AG04449 (cell line): ENCODE measurements around the gene SLC2A9.

Experiments used
- CTCF ChIA-PET: fragments of 350-600 bp; formaldehyde crosslinking; extraction: SDS; loops from one replicate; lab custom pipeline; 2021; ENCODE audit warnings: antibody characterized with exemption; lab: Yijun Ruan, JAX
- POLR2A ChIA-PET: fragments of 400-600, 350-600 bp; formaldehyde crosslinking; extraction: SDS; loops from one replicate; lab custom pipeline; 2020; ENCODE audit warnings: antibody characterized with exemption, inconsistent platforms; lab: Yijun Ruan, JAX
- DNase-seq: peaks from one replicate; pipeline ENCODE4 v3.0.0-alpha.2; 2010; ENCODE audit warnings: low read depth, low spot score
- H3K4me3 ChIP-seq: 2 replicates; pipeline ENCODE4 v1.5.1; 2011; ENCODE audit warnings: low read depth, mild to moderate bottlenecking, control low read depth, low read length
- TF ChIP-seq, protein P1 (sequence below): IDR thresholded peaks from one replicate; pipeline ENCODE4 v1.5.1; 2011; ENCODE audit warnings: mild to moderate bottlenecking, moderate library complexity, low read length, control low read depth, inconsistent platforms; ENCODE audit not compliant: insufficient read depth; ENCODE audit errors: missing control alignments

Gene SLC2A9

GRCh38 chr4:9895333-9895705, 126.0 kb downstream of the SLC2A9 start:
- ChIA-PET CTCF (no interaction called here), POLR2A (no interaction called here)
- TF ChIP-seq, protein P1, sequence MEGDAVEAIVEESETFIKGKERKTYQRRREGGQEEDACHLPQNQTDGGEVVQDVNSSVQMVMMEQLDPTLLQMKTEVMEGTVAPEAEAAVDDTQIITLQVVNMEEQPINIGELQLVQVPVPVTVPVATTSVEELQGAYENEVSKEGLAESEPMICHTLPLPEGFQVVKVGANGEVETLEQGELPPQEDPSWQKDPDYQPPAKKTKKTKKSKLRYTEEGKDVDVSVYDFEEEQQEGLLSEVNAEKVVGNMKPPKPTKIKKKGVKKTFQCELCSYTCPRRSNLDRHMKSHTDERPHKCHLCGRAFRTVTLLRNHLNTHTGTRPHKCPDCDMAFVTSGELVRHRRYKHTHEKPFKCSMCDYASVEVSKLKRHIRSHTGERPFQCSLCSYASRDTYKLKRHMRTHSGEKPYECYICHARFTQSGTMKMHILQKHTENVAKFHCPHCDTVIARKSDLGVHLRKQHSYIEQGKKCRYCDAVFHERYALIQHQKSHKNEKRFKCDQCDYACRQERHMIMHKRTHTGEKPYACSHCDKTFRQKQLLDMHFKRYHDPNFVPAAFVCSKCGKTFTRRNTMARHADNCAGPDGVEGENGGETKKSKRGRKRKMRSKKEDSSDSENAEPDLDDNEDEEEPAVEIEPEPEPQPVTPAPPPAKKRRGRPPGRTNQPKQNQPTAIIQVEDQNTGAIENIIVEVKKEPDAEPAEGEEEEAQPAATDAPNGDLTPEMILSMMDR, result no peak
- DNase-seq, result no peak
- no peak overlapping the region for H3K4me3 ChIP-seq

DNA sequence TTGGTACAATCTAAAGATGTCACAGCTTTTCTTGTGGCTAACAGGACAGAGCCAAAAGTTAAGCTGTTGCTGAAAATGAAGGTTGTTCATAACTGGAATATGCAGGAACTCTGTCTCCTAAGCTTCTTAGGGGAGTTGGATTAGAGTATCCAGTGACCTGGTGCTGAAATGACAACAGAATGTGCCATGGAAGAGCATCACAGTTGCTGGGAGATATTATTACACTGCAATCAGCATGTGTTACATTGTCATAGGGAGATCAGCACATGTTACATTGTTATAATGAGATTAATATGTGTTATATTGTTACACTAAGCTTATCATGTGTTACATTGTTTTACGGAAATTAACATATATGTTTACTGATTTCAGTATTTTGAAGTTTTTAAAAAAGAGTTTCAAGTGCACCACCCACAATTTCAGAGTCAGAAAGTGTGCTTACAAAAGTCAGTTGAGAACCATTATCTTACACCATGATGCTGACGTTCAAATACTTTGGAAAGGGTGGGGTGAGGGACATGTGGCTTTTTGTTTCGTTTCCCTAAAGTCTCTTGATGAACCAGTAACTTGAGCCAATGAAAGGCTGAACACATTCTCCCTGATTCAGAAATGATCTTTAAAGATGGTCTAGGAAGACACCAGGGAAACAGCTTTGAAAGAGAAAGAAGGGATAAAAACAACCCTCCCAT, 126.5 kb downstream of the SLC2A9 start:
- TF ChIP-seq, protein P1, result no peak
- H3K4me3 ChIP-seq, result no peak overlapping the region
- ChIA-PET POLR2A (no interaction called here), CTCF (no interaction called here)
- no peak for DNase-seq

- no peak overlapping the region for H3K4me3 ChIP-seq
- no peak for DNase-seq
- CTCF ChIA-PET, result no interaction called here
- POLR2A ChIA-PET, result no interaction called here
- TF ChIP-seq, protein P1, result no peak
These were observed 127.8 kb downstream of the SLC2A9 start for GRCh38 chr4:9893329-9894108.

DNA sequence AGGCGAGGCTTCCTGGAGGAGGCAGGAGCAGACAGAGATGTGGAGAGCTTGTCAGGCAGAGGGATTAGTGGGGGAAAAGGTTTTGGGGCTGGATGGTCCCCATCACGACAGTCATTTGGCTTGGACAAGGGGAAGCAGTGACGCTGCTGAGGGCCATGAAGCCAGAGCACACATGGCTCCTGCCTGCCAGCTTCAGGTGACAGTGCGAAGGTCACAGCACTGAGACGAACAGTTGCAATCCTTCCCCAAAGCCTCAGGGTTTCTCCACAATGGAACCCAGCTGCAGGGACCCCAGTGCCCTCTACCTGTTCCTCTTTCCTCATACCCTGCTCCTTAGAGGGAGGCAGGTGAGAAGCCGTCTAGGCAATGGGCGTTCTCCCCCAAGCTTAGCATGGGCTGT, 129.6 kb downstream of the SLC2A9 start:
- DNase-seq, result no peak
- ChIA-PET POLR2A (no interaction called here), CTCF (no interaction called here)
- TF ChIP-seq, protein P1, result no peak
- H3K4me3 ChIP-seq, result no peak overlapping the region

GRCh38 chr4:9891056-9891455, 130.2 kb downstream of the SLC2A9 start:
- TF ChIP-seq, protein P1, result no peak
- DNase-seq, result no peak
- POLR2A ChIA-PET, result no interaction called here
- CTCF ChIA-PET, result no interaction called here
- no peak overlapping the region for H3K4me3 ChIP-seq

- no peak overlapping the region for H3K4me3 ChIP-seq
- DNase-seq, result no peak
- ChIA-PET POLR2A (no interaction called here), CTCF (no interaction called here)
- TF ChIP-seq, protein P1, result no peak
These were observed 132.0 kb downstream of the SLC2A9 start for GRCh38 chr4:9889306-9889705.
